HEK293 (cell line): ENCODE data around the gene NFATC1.

ENCODE experiments used
- CTCF ChIA-PET: fragments of 350-600 bp; formaldehyde crosslinking; extraction: SDS; loops from one replicate; lab custom pipeline; 2021; ENCODE audit warnings: antibody characterized with exemption; lab: Yijun Ruan, JAX
- POLR2A ChIA-PET: fragments of 300-600 bp; formaldehyde crosslinking; extraction: SDS; loops from one replicate; lab custom pipeline; 2020; ENCODE audit warnings: antibody characterized with exemption, inconsistent platforms; lab: Yijun Ruan, JAX
- H3K27ac ChIP-seq: fragments of 200-500 bp; sonication (Bioruptor generic); 2 replicates; pipeline ENCODE4 v1.5.1; 2014; ENCODE audit warnings: low read depth, low read length, control low read depth, inconsistent platforms; ENCODE audit errors: extremely low read depth
- H3K36me3 ChIP-seq, 2 experiments: fragments of 200-500 bp in 1 of 2; sonication (Bioruptor generic) in 1 of 2; 1 replicate in 1 of 2; 2 replicates in 1 of 2; pipeline ENCODE4 v1.5.1; 2014 to 2017; ENCODE audit warnings: inconsistent platforms in 2 of 2, low read length in 2 of 2; ENCODE audit not compliant: control insufficient read depth in 2 of 2, insufficient read depth in 1 of 2
- H3K4me1 ChIP-seq: fragments of 200-500 bp; sonication (Bioruptor generic); 2 replicates; pipeline ENCODE4 v1.5.1; 2014; ENCODE audit warnings: mild to moderate bottlenecking, low read length, inconsistent platforms; ENCODE audit not compliant: control insufficient read depth, insufficient read depth
- H3K4me3 ChIP-seq: 2 replicates; pipeline ENCODE4 v1.5.1; 2011; ENCODE audit warnings: low read depth, mild to moderate bottlenecking, control low read depth, low read length, moderate library complexity
- H3K9me3 ChIP-seq: fragments of 200-500 bp; sonication (Bioruptor generic); 2 replicates; pipeline ENCODE4 v1.5.1; 2014; ENCODE audit warnings: low read depth, low read length, inconsistent platforms; ENCODE audit not compliant: control insufficient read depth, insufficient read depth
- EGR2 ChIP-seq: fragments of 450-650 bp; formaldehyde crosslinking; IDR thresholded peaks from 2 replicates; pipeline ENCODE4 v1.5.1; 2016; ENCODE audit warnings: low read depth, missing biosample characterization, missing genetic modification characterization
- GLIS2 ChIP-seq: fragments of 450-650 bp; formaldehyde crosslinking; IDR thresholded peaks from 2 replicates; pipeline ENCODE4 v1.5.1; 2016; ENCODE audit warnings: missing biosample characterization, missing genetic modification characterization
- OSR2 ChIP-seq: fragments of 450-650 bp; formaldehyde crosslinking; IDR thresholded peaks from 2 replicates; pipeline ENCODE4 v1.5.1; 2016; ENCODE audit warnings: missing biosample characterization, missing genetic modification characterization
- PRDM6 ChIP-seq: fragments of 450-650 bp; formaldehyde crosslinking; IDR thresholded peaks from 2 replicates; pipeline ENCODE4 v1.5.1; 2017; ENCODE audit warnings: missing biosample characterization, missing genetic modification characterization
- TRIM28 ChIP-seq: IDR thresholded peaks from 2 replicates; pipeline ENCODE4 v1.6.1; 2011; ENCODE audit warnings: low read length, control low read depth, borderline replicate concordance
- ZBTB11 ChIP-seq: fragments of 450-650 bp; formaldehyde crosslinking; conservative IDR thresholded peaks from 2 replicates; pipeline ENCODE4 v1.5.1; 2016; ENCODE audit warnings: low read depth, missing biosample characterization, missing genetic modification characterization
- ZBTB26 ChIP-seq: fragments of 450-650 bp; formaldehyde crosslinking; optimal IDR thresholded peaks from 2 replicates; pipeline ENCODE3; 2016; ENCODE audit warnings: missing biosample characterization, mild to moderate bottlenecking, missing genetic modification characterization
- ZBTB6 ChIP-seq: fragments of 450-650 bp; formaldehyde crosslinking; IDR thresholded peaks from 2 replicates; pipeline ENCODE4 v1.5.1; 2017; ENCODE audit warnings: missing biosample characterization, missing genetic modification characterization
- ZFHX2 ChIP-seq: fragments of 450-650 bp; formaldehyde crosslinking; conservative IDR thresholded peaks from 2 replicates; pipeline ENCODE4 v1.5.1; 2016; ENCODE audit warnings: missing biosample characterization, missing genetic modification characterization
- ZNF10 ChIP-seq: fragments of 450-650 bp; formaldehyde crosslinking; IDR thresholded peaks from 2 replicates; pipeline ENCODE4 v1.5.1; 2017; ENCODE audit warnings: missing biosample characterization, missing genetic modification characterization
- ZNF140 ChIP-seq: fragments of 450-650 bp; formaldehyde crosslinking; IDR thresholded peaks from 2 replicates; pipeline ENCODE4 v1.5.1; 2016; ENCODE audit warnings: missing biosample characterization, missing genetic modification characterization
- ZNF175 ChIP-seq: fragments of 450-650 bp; formaldehyde crosslinking; IDR thresholded peaks from 2 replicates; pipeline ENCODE4 v1.5.1; 2016; ENCODE audit warnings: missing biosample characterization, missing genetic modification characterization
- ZNF202 ChIP-seq: fragments of 450-650 bp; formaldehyde crosslinking; IDR thresholded peaks from 2 replicates; pipeline ENCODE4 v1.5.1; 2016; ENCODE audit warnings: missing biosample characterization, missing genetic modification characterization, borderline replicate concordance
- ZNF280C ChIP-seq: fragments of 450-650 bp; formaldehyde crosslinking; IDR thresholded peaks from 2 replicates; pipeline ENCODE4 v1.5.1; 2016; ENCODE audit warnings: missing biosample characterization, missing genetic modification characterization
- ZNF366 ChIP-seq: fragments of 450-650 bp; formaldehyde crosslinking; conservative IDR thresholded peaks from 2 replicates; pipeline ENCODE4 v1.5.1; 2016; ENCODE audit warnings: missing biosample characterization, missing genetic modification characterization
- ZNF404 ChIP-seq: fragments of 450-650 bp; formaldehyde crosslinking; IDR thresholded peaks from 2 replicates; pipeline ENCODE4 v1.5.1; 2017; ENCODE audit warnings: missing biosample characterization, missing genetic modification characterization
- ZNF473 ChIP-seq: fragments of 450-650 bp; formaldehyde crosslinking; IDR thresholded peaks from 2 replicates; pipeline ENCODE4 v1.5.1; 2017; ENCODE audit warnings: missing biosample characterization, missing genetic modification characterization
- ZNF521 ChIP-seq: fragments of 450-650 bp; formaldehyde crosslinking; IDR thresholded peaks from 2 replicates; pipeline ENCODE4 v1.5.1; 2017; ENCODE audit warnings: missing biosample characterization, mild to moderate bottlenecking, missing genetic modification characterization
- ZNF544 ChIP-seq: fragments of 450-650 bp; formaldehyde crosslinking; IDR thresholded peaks from 2 replicates; pipeline ENCODE4 v1.5.0; 2017; ENCODE audit warnings: missing biosample characterization, missing genetic modification characterization
- ZNF548 ChIP-seq: fragments of 450-650 bp; formaldehyde crosslinking; IDR thresholded peaks from 2 replicates; pipeline ENCODE4 v1.5.1; 2016; ENCODE audit warnings: missing biosample characterization, missing genetic modification characterization
- ZNF621 ChIP-seq: fragments of 450-650 bp; formaldehyde crosslinking; IDR thresholded peaks from 2 replicates; pipeline ENCODE4 v1.5.1; 2017; ENCODE audit warnings: missing biosample characterization, missing genetic modification characterization
- ZNF654 ChIP-seq: fragments of 450-650 bp; formaldehyde crosslinking; IDR thresholded peaks from 2 replicates; pipeline ENCODE4 v1.5.1; 2016; ENCODE audit warnings: low read depth, missing biosample characterization, missing genetic modification characterization
- ZNF658 ChIP-seq: fragments of 450-650 bp; formaldehyde crosslinking; IDR thresholded peaks from 2 replicates; pipeline ENCODE4; 2016; ENCODE audit warnings: missing biosample characterization, missing genetic modification characterization
- ZNF707 ChIP-seq: fragments of 450-650 bp; formaldehyde crosslinking; IDR thresholded peaks from 2 replicates; pipeline ENCODE4 v1.5.1; 2016; ENCODE audit warnings: missing biosample characterization, missing genetic modification characterization
- ZSCAN16 ChIP-seq: fragments of 450-650 bp; formaldehyde crosslinking; IDR thresholded peaks from 2 replicates; pipeline ENCODE4 v1.5.1; 2016; ENCODE audit warnings: missing biosample characterization, missing genetic modification characterization
- ZSCAN30 ChIP-seq: fragments of 450-650 bp; IDR thresholded peaks from 2 replicates; pipeline ENCODE4 v1.5.1; 2018; ENCODE audit warnings: missing biosample characterization, mild to moderate bottlenecking, missing genetic modification characterization, moderate library complexity

NFATC1 gene

GRCh38 chr18:79508565-79509535, 113.1 kb downstream of the NFATC1 start:
- H3K4me3 ChIP-seq, result no peak overlapping the region
- no peak overlapping the region for H3K27ac ChIP-seq
- no peaks in the 10 kb centered on the region for H3K9me3 ChIP-seq
- H3K36me3 ChIP-seq, result no peaks in the 10 kb centered on the region
- ChIA-PET POLR2A (no interaction called here), CTCF (no interaction called here)
- no peaks in the 10 kb centered on the region for H3K4me1 ChIP-seq
- TF ChIP-seq ZNF366 (tag by site-specific recombination) (peak; percentile 63; the same call in 1 of the 2 replicates), ZNF658 (no peak), EGR2 (peak; percentile 68), ZSCAN30 (tag by site-specific recombination) (no peak), ZFHX2 (tag by site-specific recombination) (peak; percentile 84), ZNF707 (tag by site-specific recombination) (no peak), GLIS2 (tag by site-specific recombination) (no peak)

- ChIA-PET POLR2A (no interaction called here), CTCF (interaction anchor here (0.7 kb wide), 1 partner anchor 75 kb away, joined by 3 read pairs; no protein-coding TSS in a partner anchor)
- no peaks in the 10 kb centered on the region for H3K9me3 ChIP-seq
- H3K36me3 ChIP-seq, result no peaks in the 10 kb centered on the region
- H3K4me3 ChIP-seq, result no peak overlapping the region
- H3K4me1 ChIP-seq, result no peaks in the 10 kb centered on the region
- no peak for TF ChIP-seq ZNF140 (tag by site-specific recombination)
- TF ChIP-seq PRDM6, result no peak
- no peak for TF ChIP-seq ZNF10 (tag by site-specific recombination)
- TF ChIP-seq ZNF654 (tag by site-specific recombination), result no peak
- no peak for TF ChIP-seq ZSCAN16 (tag by site-specific recombination)
- TF ChIP-seq ZNF548, result no peak
- TF ChIP-seq TRIM28, result no peak
- TF ChIP-seq ZBTB6 (tag by site-specific recombination), result no peak
- TF ChIP-seq ZBTB26, result no peak
- TF ChIP-seq ZNF473 (tag by site-specific recombination), result no peak
- TF ChIP-seq ZNF202, result no peak
- TF ChIP-seq ZNF175 (tag by site-specific recombination), result no peak
- TF ChIP-seq ZNF621 (tag by site-specific recombination), result no peak
- no peak for TF ChIP-seq ZNF366 (tag by site-specific recombination)
- no peak for TF ChIP-seq ZBTB11 (tag by site-specific recombination)
- no peak for TF ChIP-seq ZNF544 (tag by site-specific recombination)
- TF ChIP-seq OSR2 (tag by site-specific recombination), result no peak
- no peak for TF ChIP-seq ZNF521 (tag by site-specific recombination)
- TF ChIP-seq ZNF404 (tag by site-specific recombination), result no peak
- TF ChIP-seq ZNF280C, result no peak
- no peak overlapping the region for H3K27ac ChIP-seq
Observed at GRCh38 chr18:79509536-79509930, 113.8 kb downstream of the NFATC1 start.
